Stimulated activated CD4-positive, alpha-beta T cell treated with anti-CD3 and anti-CD28 coated beads, Interleukin-4, amount 100 ng/mL, for 4 hours (primary cell): Measurements from ENCODE around the gene SFTPB.
"Not testable (repeated sequence)": the region's sequence is repeated elsewhere in the genome, so short reads cannot be mapped to it uniquely, and the experiment has no call there.

Source experiments
- DNase-seq, 2 experiments: peaks; one replicate each; pipeline ENCODE4 v3.0.0-alpha.2; 2020

The SFTPB gene

GRCh38 chr2:85668009-85668856, at the start of gene SFTPB:
Gene SFTPB (minus strand): TSS chr2:85668199. CDS start chr2:85668183, 16 bp downstream.
- no peak for DNase-seq

- no peak for DNase-seq
Measured at GRCh38 chr2:85717308-85718008, 49.5 kb upstream of the SFTPB start.

DNA sequence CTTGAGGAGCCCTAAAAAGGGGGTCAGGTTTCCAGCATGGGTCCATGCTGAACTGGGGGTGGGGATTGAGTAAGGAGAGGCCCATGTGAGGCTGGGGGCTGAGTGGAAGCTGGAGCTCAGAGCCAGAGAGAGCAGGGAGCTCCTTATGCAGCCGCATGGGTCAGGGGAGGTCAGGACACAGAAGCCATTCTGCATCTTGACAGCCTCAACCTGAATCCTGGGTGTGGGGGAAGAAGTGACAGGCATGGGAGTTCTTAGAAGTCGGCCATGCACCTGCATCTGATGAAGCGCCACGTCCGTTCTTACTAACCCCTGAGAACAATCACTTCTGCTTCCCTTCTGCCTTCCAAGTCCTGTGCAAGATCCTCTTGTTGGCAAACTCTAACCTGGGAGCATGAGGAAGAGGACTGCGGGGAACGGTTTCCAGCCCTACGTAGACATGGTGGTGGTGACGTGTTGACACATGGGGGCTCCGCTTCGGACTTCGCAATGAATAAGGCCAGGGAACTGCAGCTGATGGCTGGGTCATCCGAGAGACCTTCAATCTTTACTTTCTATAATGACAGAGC, 48.4 kb upstream of the SFTPB start:
- DNase-seq, result no peak

DNA sequence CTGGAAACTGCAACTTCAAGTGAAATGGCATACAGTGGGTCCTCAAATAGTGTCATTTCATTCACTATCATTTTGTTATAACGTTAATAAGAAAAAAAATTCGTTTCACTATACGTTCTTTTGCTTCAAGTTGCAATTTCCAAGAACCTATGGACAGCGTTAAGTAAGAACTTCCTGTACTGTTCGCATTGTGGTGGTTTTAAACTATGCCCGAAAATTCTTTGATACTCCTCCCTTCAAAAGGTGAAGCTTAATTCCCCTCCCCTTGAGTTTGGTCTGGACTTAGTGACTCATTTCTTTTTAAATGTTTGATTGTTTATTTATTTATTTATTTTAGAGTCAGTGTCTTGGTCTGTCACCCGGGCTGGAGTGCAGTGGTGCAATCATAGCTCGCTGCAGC, 46.8 kb upstream of the SFTPB start:
- DNase-seq, result no peak

GRCh38 chr2:85714421-85714820, 46.4 kb upstream of the SFTPB start:
- DNase-seq, result not testable (repeated sequence)

DNA sequence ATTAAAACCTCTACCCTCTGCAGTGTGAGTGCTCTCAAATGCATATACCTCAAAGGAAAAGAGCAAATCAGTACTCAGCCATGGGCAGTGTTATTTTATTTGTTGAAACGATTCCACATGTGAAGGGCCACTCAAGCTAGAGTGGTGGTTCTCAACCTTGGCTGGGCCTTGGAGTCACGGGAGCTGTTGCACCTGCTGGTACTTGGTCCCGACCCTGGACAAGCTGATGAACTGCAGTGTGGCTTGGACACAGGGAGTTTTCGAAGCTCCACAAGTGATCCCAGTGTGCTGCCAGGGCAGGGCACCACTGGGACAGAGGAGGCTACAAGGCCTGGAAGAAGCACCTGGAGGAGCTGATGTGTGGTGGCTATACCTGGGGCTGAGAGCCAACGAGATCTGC, 45.8 kb upstream of the SFTPB start:
- DNase-seq, result no peak

GRCh38 chr2:85712849-85713612, 45.0 kb upstream of the SFTPB start:
- no peak for DNase-seq

DNA sequence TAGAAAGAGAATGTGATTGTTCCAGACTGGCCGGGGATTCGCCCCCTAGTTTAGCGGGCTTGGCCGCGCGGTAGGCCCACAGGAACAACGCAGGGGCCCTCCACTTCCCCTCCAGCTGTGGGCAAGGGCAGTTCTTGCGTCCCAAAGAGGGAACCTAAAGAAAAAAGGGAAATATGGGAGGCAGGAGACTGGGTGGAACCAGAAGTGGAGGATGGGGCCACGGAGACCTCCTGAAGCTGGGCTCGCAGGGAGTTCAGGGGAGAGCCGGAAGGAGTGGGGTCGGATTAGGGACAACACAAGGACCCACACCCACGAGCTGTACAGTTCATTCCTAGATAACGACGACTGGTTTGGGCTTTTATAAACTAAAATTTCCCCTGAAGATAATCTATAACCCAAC, 44.3 kb upstream of the SFTPB start:
- DNase-seq, result no peak

GRCh38 chr2:85711578-85712060, 43.6 kb upstream of the SFTPB start:
- DNase-seq, result no peak

- no peak for DNase-seq
Measured at GRCh38 chr2:85710687-85711577, 42.9 kb upstream of the SFTPB start.

DNA sequence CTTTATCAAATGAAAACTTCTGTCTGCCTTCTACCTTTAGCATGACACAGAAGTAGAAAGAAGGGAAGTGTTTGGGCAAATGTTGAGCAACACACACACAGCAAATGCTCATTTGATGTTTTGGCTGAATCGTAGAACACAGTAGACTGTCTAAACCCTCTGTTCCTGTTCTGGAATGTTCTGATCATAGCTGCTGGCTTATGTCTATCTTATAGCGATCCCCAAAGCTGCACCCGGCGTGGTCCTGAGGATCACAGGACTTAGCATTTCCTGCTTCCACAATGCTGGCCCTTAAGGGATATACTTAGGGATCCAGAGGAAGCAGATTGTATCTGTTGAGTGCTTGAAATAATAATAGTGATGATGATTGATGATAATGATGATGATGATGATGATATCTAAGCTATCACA, 41.4 kb upstream of the SFTPB start:
- DNase-seq, result no peak

DNA sequence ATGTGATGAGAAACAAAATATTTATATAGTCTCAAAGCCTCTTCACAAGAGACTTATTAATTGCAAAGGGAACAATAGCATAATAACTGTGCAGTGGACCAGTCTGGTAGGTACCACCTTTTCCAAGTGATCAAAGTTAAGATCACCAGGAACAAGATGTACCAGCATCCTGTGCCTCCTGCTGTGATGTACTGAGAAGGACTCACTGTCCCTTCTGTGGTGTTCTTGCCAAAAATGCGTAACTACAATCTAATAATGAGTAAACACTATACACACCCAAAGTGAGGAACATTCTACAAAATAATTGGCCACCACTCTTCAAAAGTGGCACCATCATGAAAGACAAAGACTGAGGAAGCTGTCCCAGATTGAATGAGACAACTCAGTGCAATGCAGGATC, 40.6 kb upstream of the SFTPB start:
- DNase-seq, result no peak

DNA sequence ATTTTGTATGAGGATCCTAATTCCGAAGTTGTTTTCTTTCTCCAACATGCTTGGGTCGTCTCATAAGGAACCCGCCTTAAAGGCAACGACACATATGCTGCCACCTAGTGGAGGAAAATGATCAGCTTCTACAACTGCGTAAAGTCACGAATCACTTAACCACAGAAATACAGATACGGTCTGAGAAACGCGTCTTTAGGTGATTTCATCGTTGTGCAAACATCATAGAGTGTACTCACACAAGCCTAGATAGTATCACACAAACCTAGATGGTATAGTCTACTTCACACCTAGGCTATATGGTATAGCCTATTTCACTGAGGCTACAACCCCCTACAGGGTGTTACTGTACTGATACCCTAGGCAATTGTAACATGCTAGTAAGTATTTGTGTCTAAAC, 39.3 kb upstream of the SFTPB start:
- peak in 1 of 2 experiments; percentile 43 for DNase-seq

- DNase-seq, result no peak
Measured at GRCh38 chr2:85706599-85707296, 38.7 kb upstream of the SFTPB start.

DNA sequence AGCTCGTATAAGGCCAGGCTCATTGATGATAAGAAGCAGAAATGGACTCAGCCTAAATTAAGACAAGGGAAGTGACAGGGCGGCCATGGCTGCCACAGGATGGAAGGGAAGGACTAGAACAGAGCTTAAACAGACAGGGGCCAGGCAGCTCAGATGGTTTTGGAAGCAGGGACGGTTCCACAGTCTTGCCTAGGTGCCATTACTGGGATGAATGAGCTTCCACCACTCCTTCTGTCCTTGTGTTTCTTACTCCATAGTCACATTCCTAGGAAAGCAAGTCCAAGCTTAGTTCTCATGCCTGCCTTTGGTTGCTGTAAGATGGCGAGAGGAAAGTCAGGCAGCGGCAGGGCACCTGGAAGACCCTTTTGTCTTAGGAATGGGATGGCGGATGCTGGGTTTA, 38.1 kb upstream of the SFTPB start:
- no peak for DNase-seq

GRCh38 chr2:85705680-85706039, 37.7 kb upstream of the SFTPB start:
- no peak for DNase-seq

DNA sequence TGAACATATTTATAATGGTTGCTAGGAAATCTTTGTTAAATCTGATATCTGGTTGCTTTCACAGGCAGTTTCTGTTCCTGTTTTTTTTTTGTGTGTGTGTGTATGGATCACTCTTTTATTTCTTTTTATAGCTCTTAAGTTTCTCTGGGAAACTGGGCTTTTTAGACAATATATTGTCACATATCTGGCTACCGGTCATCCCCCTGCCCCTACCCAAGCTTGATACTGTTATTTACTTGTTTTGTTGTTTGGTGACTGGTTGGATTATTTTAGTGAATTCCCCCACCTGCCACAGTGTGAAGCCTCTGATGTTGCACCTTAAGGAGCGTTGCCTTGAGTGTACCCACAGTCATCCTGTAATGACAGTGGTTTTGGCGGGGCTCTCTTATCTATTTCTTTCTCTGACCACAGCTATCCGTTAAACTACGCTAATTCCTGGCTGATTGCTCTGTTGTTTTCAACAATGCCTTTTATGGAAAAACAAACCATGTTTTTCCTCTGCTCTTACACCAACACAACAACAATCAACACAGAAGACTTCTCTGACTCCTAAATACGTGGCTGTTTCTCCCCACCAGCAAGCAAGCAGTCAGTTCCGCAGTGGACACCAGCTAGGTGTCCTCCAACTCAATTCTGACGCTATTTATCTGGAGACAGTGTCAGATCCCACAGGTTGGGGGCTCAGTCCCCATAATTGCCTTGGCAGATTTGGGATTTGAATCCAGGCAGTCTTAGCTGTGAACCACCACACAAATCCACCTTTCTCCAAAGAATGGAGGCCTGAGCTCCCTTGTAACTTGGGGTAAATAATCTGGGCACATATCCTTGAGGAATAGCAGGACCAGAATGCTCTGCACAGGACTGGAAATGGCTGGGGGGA, 37.0 kb upstream of the SFTPB start:
- DNase-seq, result no peak

DNA sequence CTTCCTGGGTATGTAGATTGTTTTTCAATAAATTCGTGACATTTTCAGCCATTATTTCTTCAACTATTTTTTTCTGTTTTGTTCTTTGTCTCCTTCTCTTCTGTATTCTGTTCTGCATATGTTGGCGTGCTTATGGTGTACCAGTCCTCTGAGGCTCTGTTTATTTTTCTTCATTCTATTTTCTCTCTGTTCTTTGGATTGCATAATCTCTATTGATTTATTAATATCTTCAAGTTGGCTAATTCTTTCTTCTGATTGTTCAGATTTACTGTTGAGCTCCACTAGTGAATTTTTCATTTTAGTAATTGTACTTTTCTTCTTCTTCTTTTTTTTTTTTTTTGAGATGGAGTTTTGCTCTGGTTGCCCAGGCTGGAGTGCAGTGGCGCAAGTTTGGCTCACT, 36.0 kb upstream of the SFTPB start:
- DNase-seq, result no peak

- DNase-seq, result no peak
Measured at GRCh38 chr2:85703329-85703728, 35.3 kb upstream of the SFTPB start.

- DNase-seq, result no peak
Measured at GRCh38 chr2:85702800-85703199, 34.8 kb upstream of the SFTPB start.
